GM19467 (cell line): ENCODE results near the gene BPIFB2.
"Not testable (repeated sequence)": the region's sequence is repeated elsewhere in the genome, so short reads cannot be mapped to it uniquely, and the experiment has no call there.

Experiments
- ATAC-seq: cut with Tn5 transposase; IDR thresholded peaks from one replicate; pipeline ENCODE4 v1.9.1; 2021; ENCODE audit warnings: mild to moderate bottlenecking, moderate library complexity; ENCODE audit not compliant: unreplicated experiment

BPIFB2 gene, protein sequence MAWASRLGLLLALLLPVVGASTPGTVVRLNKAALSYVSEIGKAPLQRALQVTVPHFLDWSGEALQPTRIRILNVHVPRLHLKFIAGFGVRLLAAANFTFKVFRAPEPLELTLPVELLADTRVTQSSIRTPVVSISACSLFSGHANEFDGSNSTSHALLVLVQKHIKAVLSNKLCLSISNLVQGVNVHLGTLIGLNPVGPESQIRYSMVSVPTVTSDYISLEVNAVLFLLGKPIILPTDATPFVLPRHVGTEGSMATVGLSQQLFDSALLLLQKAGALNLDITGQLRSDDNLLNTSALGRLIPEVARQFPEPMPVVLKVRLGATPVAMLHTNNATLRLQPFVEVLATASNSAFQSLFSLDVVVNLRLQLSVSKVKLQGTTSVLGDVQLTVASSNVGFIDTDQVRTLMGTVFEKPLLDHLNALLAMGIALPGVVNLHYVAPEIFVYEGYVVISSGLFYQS

DNA sequence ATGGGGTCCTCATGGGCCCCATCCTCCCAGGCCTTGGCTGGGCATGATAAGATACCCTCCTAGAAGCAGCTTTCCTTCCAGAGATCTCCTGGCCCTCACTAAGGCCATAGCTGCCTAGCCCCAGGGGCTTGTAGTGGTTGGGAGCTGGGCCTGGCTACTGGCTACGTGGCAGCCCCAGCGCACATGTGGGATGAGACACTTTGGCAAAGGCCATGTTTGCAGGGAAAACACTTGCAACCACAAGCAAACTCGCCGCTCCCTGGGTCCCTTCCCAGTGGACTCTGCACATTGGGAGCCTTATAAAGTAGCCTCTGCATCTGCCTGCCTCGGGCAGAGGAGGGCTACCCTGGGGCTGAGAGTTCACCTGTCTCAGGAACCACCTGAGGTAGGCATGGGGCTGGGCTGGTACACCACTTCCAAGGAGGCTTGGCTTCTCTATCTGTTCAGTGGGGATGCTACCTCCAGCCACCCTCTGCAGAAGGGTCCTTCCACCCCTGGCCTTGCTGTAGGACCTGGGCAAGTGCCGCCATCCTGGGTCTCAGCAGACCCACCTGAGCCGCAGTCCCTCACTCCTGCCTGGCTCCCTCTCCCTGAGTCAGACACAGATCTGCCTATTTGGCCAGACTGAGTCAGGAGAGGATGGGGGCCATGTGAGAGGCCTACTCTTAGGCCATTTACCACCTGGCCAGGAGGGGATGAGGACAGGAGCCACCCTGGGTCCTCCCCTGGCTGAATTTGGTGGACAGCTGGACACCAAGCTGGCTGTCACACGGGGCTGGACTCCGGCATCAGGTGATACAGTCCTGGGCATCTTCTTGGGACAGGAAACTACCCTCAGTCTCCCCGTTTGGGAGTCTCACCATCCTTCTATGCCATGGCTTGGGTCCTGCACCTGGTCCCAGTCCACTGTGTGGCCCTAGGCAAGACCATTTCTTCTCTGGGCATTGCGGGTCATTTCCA, at the start of gene BPIFB2:
TSS of gene BPIFB2 (plus strand) at position 329 of the 960 bp plus-strand sequence. CDS start 871 bp downstream, outside the sequence.
- no peak for ATAC-seq

DNA sequence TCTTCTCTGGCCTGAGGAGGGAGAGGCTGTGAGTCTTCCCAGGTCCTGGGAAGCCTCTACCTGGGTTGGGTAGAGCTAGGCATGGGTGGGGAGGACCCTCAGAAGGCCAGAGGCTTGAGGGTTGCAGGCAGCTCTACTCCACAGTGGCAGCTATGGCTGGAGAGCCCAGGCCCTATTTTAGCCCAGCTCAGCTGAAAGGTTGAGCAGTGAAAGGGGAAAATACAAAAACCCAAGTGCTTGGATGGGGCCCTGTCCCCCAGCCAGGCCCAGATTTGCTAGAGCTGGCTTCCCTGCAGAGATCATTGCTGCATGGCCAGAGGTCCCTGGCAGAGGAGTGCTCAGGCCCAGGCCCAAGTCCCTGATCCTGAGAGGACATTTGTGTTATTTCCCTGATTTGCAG, 48.9 kb upstream of the BPIFB2 start:
- no peak for ATAC-seq

DNA sequence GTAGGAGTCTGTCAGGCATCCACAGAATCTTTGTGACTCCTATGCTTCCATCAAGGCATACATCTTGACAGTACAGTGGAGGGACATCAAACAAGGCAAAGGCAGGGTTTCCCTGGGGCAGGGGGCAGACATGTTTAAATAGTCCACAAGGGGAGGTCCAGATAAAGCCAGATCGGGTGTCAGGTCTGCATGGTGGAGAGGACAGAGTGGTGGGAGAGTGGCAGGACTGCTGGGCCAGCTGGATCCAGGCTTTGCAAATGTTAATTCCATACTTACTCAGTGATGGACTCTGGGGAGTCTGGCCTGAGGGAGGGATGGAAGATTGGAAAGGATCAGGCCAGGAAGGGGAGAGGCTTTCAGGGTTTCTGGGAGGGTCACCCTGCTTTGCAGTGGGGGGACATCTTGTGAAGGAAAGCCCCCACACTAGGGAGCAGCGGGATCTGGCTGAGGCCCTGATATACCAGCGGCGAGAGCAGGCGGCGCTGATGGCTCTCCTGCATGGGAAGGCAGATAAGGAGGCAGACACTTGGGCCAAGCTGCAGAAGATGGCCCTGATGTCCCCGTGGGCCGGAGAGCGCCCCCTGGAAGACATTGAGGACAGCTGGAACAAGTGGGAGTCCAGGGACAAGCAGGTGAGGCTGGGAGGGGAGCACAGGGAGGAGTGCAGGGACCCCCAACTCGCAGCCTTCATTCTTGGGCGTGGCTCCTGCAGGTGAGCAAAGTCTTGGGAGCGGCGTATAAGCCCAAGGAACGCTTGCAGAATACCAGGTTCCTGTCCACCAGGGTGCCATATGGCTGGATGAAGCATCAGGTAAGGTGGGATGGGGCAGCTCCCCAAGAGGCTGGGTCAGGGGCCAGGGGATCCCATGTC, 47.9 kb upstream of the BPIFB2 start:
- ATAC-seq: no peak

DNA sequence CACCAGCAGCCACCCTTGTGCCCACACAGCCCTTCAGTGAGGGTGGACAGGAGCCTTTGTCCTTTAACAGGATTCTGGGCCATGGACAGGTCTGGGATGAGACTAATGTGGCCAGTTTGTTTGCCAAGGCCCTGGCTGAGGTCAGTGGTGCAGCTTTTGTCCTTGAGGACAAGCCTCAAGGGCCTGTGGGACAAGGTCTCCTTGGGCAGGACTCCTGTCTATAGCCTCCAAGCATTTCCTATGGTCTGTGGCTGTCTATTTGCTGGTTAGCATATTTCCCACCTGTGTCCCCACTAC, 47.3 kb upstream of the BPIFB2 start:
- ATAC-seq: no peak

DNA sequence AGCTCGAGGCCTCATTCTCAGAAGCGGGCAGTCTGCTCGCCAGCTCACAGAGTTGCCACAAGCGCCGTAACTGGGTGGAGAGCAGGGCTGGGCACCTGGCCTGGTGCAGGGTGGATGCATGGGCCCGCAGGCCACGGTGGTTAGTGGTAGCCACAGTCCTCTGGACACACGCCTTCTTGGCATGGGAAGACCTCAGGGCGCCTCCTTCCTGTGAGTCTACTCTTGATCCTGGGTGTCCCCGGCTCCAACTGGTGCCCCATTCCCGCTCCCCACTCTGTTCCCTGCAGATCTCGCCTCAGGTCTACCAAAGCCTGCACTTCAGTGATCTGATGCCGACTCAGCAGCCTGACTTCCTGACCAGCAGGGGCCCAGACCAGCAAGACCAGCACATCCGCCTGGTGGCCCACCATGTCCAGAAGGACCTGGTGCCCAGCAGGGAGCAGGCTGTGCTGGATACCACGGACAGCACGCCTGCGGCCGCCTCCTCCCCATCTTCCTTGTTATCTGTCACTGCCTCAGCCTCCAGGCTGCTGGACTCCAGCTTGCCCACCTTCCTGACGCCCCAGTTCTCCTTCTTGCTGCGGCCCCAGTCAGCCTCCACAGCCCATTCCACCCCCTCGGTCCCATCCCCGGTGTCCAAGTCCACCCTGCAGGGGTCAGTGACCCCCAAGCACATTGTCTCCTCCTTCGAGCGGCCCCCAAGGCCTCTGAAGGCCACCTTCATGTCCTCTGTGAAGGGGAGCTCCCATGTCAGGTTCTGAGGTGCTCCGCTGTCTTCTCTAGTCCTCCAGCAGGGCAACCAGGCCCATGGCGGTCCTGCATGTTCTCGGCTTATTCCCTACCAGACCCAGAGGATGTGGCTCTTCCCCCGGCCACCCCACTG, 46.4 kb upstream of the BPIFB2 start:
- no peak for ATAC-seq

DNA sequence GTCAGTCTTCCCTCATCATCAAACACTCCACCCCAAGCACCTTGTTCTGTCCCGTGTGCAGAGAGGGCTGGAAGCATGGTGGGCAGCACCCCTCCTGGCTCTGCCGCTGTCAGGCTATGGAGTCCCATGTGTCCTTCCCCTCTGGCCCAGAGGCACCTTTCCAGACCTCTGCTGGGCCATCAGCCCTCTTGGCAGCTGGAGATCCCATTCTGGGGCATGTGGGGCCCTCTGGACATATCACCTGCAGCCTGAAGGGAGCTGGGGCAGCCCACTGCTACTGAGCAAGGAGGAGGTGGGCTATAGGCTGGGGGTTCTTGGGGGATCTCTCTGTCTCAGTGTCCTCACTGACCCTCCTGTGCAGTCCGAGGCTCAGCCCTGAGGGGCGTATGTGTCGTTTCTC, 45.5 kb upstream of the BPIFB2 start:
- ATAC-seq: no peak

DNA sequence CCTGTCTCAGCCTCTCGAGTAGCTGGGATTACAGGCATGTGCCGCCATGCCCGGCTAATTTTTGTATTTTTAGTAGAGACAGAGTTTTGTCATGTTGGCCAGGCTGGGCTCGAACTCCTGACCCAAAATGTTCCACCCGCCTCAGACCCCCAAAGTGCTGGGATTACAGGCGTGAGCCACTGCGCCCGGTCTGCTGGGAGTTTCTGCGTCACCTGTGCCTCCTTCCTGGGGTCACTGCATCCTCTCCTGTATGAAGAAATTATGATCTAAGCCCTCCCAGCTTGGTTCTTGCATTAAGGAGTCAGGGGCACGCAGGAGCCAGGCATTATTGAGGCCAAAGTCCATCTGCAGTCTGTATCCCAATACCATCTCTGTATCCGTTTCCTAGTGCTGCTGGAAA, 44.9 kb upstream of the BPIFB2 start:
- ATAC-seq: not testable (repeated sequence)

DNA sequence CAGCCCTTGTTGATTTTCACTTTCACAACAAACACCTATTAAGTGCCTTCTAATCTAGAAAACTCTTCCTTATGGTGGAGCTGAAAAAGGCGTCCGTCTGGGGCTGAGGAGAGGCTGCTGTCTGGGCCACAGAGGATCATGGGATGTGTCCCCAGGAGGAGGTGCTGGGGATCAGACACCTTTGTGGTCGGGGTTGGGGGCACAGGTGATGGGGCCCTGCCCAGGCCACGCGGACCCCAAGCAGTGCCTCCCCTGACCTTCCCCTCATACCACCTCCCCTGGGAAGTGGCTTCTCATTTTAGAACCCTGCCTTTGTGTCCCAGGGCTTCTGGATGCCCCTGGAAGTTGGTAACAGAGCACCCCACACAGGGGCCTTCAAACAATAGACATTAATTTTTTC, 44.3 kb upstream of the BPIFB2 start:
- ATAC-seq: no peak

DNA sequence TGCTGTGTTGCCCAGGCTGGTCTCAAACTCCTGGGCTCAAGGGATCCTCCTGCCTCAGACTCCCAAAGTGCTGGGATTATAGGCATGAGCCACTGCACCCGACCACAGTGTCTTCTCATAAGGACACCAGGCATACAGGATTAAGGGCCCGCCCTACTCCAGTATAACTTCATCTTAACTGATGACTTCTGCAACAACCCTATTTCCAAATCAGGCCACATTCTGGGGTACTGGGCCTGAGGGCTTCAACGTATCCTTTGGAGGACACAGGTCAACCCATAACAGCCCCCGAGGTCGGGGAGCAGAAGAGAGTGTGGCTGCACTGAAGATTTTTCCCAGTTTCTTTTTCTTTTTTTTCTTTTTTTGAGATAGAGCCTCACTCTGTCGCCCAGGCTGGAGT, 42.9 kb upstream of the BPIFB2 start:
- no peak for ATAC-seq

DNA sequence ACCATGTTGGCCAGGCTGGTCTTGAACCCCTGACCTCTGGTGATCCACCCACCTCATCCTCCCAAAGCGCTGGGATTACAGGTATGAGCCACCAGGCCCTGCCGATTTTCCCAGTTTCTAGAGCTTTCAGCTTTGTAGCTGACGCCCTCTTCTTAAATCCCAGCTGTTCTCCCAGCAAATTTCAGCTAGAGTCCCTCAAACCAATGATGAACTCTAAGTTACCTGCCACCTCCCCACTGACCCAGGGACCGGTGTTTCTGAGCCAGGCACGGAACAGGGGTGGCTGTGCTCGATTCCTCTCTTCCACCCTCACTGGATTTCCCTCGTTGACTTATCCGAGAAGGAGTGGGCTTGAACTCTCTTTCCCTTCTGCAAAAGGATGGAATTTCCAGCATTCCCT, 42.4 kb upstream of the BPIFB2 start:
- no peak for ATAC-seq

DNA sequence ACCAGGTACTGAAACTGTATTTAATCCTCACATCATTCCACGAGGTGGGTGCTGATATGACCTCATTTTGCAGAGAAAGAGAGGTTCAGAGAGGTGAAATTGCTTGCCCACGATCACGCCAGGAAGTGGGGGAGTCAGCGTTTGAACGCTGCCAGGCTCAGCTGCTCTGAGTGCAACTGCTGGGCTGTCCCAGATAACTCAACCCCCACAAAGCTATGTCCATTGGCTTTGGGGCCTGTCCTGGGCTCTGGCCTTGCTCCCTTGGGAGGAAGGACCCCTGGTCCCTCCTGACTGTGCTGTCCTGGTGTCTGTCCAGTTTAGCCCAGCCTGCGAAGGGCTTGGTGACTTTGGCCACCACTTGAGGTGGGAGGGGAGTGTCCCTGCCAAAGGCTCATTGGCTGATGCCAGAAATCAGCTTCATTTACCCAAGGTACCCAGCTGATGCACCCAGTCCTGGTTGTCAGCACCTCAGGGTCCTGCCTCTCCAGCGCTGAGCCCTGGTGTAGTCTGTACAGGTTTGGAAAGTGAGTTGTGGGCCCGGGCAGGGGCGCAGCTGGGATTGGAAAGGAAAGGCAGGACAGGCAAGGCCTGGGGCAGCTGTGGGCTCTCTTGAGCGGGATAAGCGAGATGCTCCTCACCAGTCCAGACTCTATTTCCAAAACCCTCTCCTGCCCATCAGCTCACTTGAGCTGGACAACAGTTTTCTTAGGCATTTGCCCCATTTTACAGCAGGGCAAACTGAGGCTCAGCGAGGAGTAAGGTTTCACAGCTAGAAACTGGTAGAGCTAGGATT, 41.7 kb upstream of the BPIFB2 start:
- ATAC-seq: no peak

DNA sequence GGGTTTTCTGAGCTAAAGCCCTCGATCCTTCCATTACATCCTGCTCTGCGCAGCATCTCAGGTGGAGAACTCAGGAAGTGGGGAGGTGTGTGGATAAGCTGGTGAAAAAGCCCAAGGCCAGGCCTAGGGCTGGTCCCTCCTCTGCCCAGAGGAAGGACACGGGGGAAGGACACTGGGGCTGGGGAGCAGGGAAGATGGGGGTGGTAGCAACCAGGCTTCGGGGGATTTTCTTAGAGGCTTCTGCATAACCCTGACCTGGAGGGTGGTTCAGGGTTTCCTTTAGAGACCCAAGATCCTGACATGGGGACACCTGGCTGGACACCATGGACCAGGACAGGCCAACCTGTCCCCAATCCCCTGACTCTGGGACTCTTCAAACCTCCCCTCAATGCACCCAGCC, 41.1 kb upstream of the BPIFB2 start:
- no peak for ATAC-seq

DNA sequence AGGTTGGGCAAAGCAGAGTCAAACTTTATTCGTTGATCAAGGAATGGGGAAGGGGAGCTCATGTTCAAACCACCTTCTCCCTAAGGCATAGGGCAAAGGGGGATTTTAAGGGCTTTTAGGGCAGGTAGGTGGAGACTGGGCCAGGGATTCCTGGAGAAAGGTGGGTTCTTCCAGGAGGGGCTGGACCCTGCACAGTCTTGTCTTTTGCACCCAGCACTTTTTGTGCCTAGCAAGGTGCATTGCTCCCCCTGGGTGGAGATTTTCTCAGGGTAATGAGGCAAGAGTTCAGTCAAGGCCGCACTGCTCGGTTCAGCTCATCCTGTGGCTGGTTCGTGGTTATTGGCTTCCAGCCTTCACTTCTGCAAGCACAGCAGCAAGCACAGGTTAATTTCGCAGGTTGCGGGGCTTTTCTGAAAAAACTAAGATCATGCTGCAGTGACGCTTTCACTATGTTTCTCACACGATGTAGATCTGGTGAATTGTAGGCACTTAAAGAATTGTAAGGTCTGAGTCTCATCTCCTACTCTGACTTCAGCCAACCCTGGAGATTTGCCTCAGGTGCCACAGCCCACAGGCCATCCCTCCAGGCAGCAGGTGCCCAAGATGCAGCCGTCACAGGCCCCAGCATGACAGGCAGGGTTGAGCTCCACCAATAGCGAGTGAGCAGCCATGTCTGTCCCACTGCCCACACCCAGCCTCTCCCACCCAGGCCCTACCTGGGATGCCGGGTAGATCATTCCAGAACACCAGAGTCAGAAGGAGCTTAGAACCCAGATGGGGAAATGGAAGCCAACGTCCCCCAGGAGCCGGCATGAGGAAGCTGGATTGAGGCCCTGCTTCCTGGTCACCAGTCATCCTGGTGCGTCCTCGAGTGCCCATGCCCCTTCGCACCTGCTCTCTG, 40.4 kb upstream of the BPIFB2 start:
- no peak for ATAC-seq

DNA sequence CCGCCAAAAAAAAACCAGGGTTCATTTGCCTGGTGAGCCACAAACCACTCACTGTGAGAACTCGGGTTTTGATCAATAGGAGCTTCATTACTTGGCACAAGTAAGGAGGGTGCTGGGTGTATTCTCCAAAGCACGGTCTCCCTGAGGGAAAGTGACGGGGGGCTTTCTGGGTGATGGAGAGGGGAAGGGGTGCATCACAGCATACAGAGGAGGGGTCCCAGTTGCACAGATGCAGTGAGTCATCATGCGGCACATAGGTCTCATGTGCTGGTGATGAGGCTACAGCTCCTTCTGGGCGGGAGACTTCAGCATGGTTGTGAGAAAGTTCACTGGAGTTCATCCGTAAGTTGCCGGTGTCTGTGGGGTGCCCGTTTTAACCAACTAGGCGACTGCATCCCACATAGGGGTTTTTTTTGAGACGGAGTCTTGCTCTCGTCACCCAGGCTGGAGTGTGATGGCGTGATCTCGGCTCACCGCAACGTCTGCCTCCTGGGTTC, 39.5 kb upstream of the BPIFB2 start:
- ATAC-seq: no peak

DNA sequence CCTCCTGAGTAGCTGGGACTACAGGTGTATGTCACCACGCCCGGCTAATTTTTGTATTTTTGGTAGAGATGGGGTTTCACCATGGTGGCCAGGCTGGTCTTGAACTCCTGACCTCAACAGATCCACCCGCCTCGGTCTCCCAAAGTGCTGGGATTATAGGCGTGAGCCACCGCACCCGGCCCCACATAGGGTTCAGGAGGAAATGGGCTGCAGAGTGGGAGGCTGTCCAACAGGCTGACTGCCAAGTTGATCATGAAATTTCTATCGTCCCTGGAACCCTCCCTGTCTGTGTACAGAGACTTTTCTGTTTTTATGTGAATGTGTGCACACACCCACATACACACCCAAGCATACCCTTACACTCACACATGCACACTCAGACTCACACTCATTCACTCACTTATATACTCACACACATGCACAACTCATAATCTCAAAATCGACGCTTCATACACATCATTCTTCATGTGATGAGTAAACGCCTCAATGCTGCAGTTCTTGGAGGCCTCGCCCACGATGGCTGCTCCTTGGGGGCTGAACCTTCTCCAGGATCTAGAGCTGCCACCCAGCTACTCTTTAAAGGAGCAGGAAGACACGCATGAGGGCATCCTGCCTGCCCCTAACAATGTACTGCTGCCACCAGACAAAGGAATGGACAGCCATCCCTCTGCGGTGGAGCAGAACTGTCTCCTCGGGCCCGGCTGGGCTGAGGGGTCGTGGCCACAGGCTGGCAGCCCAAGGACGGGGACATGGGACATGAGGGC, 38.8 kb upstream of the BPIFB2 start:
- ATAC-seq: no peak

DNA sequence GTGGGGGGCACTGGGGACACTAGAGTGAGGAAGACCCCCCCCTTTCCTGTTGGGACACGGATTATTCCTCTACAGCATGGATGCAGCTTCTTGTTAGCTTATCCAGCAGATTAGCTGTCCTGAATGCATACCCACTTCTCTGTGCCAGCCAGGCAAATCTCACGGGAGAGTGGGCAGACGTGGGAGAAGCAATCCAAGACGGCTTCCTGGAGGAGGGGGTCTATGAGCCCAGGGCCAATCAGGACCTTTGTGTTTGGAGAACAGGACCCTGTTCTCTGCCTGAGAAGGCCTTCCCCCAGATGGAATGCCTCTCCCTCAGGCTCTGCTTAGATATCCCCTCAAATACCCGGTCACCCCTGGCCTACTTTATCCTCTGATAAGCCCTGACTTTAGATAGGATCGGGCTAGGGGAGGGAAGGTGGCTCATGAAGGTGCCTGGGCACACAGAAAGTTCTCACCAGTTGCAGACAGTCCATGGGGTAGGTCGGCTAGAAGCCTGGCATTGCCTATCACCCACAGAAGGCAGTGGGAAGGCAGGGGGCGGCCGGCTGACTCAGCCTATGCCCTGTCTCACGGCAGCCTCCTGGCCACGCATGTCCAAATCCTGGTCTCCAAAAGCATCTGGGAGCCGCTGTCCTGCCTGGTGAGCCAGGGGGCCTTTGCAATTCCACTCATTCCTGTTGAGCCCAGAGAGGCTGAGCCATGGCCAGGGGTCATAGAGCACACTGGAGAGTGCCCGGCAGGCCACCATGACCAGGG, 38.0 kb upstream of the BPIFB2 start:
- ATAC-seq: no peak
